BE2C (cell line): ENCODE data around the gene PTPN18.

Source experiments
- DNase-seq: peaks from one replicate; pipeline ENCODE4 v3.0.0-alpha.2; 2020
- H3K27me3 ChIP-seq: fragments of 250-450 bp; sonication (Bioruptor Pico); 2 replicates; pipeline ENCODE4 v1.5.1; 2020; ENCODE audit warnings: mild to moderate bottlenecking
- H3K36me3 ChIP-seq: fragments of 250-450 bp; sonication (Bioruptor Pico); 2 replicates; pipeline ENCODE4 v1.5.1; 2020; ENCODE audit warnings: mild to moderate bottlenecking
- H3K4me1 ChIP-seq: fragments of 250-450 bp; sonication (Bioruptor Pico); 2 replicates; pipeline ENCODE4 v1.5.1; 2020
- H3K4me3 ChIP-seq: 2 replicates; pipeline ENCODE4 v1.5.1; 2011; ENCODE audit warnings: low read depth, low read length
- H3K9me3 ChIP-seq: fragments of 250-450 bp; sonication (Bioruptor Pico); 2 replicates; pipeline ENCODE4 v1.5.1; 2020
- CTCF ChIP-seq: IDR thresholded peaks from 2 replicates; pipeline ENCODE4 v1.5.1; 2012; ENCODE audit warnings: mild to moderate bottlenecking, low read depth, low read length

Gene PTPN18

DNA sequence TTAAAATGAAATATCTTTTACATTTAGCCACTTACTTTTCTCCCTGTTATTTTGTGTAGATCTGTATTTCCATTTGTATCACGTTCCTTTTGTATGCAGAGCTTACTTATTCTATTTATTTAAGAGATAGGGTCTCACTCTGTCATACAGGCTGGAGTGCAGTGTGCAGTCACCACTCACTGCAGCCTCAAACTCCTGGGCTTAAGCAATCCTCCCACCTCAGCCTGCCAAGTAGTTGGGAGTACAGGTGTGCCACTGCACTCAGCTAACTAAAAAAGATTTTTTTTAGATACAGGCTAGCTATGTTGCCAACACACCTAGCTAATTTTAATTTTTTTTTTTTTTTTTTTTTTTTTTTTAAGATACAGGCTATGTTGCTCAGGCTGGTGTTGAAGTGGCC, 10.9 kb downstream of the PTPN18 start:
- Histone ChIP-seq H3K36me3 (no peaks in the 10 kb centered on the region), H3K9me3 (no peaks in the 10 kb centered on the region), H3K27me3 (no peaks in the 10 kb centered on the region), H3K4me1 (no peaks in the 10 kb centered on the region), H3K4me3 (no peak overlapping the region)
- no peak for DNase-seq
- TF ChIP-seq CTCF = no peak

DNA sequence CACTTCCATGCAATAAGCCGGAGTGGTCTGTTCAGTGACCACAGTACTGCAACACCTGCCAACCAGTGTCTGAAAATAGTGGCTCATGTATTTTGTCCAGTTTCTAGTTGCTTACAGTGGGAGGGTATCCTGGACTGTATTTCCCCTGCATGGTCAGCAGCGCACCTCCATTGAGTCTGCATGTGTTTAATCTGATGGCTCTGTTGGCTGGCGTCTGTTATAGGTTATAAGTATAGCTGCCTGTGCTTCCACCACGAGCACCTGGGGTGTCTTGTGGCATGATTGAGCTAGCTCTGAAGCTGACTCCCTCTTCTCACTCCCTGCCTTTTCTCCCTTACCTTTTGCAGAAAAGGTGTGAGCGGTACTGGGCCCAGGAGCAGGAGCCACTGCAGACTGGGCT, 12.9 kb downstream of the PTPN18 start:
- Histone ChIP-seq H3K36me3 (no peaks in the 10 kb centered on the region), H3K9me3 (no peaks in the 10 kb centered on the region), H3K27me3 (no peaks in the 10 kb centered on the region), H3K4me3 (no peak overlapping the region), H3K4me1 (no peaks in the 10 kb centered on the region)
- DNase-seq = no peak
- no peak for TF ChIP-seq CTCF

- Histone ChIP-seq H3K27me3 (no peaks in the 10 kb centered on the region), H3K36me3 (no peaks in the 10 kb centered on the region), H3K4me1 (no peaks in the 10 kb centered on the region), H3K9me3 (no peaks in the 10 kb centered on the region), H3K4me3 (no peak overlapping the region)
- no peak for DNase-seq
- no peak for TF ChIP-seq CTCF
Observed at GRCh38 chr2:130369311-130369964, 13.6 kb downstream of the PTPN18 start.

- H3K4me3 ChIP-seq = no peak overlapping the region
- H3K27me3 ChIP-seq = no peaks in the 10 kb centered on the region
- H3K4me1 ChIP-seq = no peaks in the 10 kb centered on the region
- no peaks in the 10 kb centered on the region for H3K36me3 ChIP-seq
- no peak for DNase-seq
- TF ChIP-seq CTCF = no peak
- no peaks in the 10 kb centered on the region for H3K9me3 ChIP-seq
Observed at GRCh38 chr2:130369965-130370341, 14.1 kb downstream of the PTPN18 start.

- Histone ChIP-seq H3K9me3 (no peaks in the 10 kb centered on the region), H3K4me1 (no peaks in the 10 kb centered on the region), H3K4me3 (no peak overlapping the region), H3K36me3 (no peaks in the 10 kb centered on the region), H3K27me3 (no peaks in the 10 kb centered on the region)
- no peak for TF ChIP-seq CTCF
- no peak for DNase-seq
Observed at GRCh38 chr2:130370490-130370889, 14.6 kb downstream of the PTPN18 start.

- DNase-seq = no peak
- no peaks in the 10 kb centered on the region for H3K36me3 ChIP-seq
Observed at GRCh38 chr2:130371723-130372054, 15.8 kb downstream of the PTPN18 start.

More at GRCh38 chr2:130371723-130372054, 15.8 kb downstream of the PTPN18 start:
- H3K27me3 ChIP-seq = no peaks in the 10 kb centered on the region
- H3K4me1 ChIP-seq = no peaks in the 10 kb centered on the region
- H3K4me3 ChIP-seq = peak overlapping the region; percentile 67
- H3K9me3 ChIP-seq = no peaks in the 10 kb centered on the region
- no peak for TF ChIP-seq CTCF
